ENCODE measurements around the gene SYVN1.

The SYVN1 gene

DNA sequence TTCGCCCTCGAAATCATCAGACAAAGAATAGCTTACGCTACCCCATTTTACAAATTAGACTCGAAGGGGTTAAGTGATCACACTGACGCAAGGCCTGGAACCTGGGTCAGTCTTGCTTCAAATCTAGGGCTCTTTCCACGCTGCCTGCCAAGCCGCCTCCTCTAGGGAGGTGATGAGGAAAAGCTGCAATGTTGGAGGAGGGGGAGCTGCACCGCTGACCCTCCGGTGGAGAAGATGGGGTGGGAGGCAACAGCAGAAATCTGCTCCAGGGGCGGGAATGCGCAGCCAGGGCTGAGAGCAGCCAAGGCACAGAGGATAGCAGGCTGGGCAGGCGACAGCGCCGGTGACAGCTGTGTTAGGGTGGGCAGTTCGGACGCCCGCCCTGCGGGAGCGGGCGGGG lies 595 bp downstream of the SYVN1 start:
- H3K36me3 Mint-ChIP-seq (ENCODE audit: low read depth): peaks cover 7% of the 10 kb centered on the region

GRCh38 chr11:65132988-65133700 lies 1.2 kb downstream of the SYVN1 start:
- DNase-seq: no peak
- H3K27ac Mint-ChIP-seq: peak overlapping the region; percentile 100
- peaks cover 9% of the 10 kb centered on the region for H3K27me3 Mint-ChIP-seq (ENCODE audit: low read depth, poor library complexity)
- H3K4me3 Mint-ChIP-seq: peak overlapping the region; percentile 99
- peaks cover 42% of the 10 kb centered on the region for H3K4me1 Mint-ChIP-seq
- H3K9me3 Mint-ChIP-seq: no peaks in the 10 kb centered on the region
- no peak for TF ChIP-seq CTCF (IDR thresholded peaks at IDR 0.05)
- H3K36me3 Mint-ChIP-seq (ENCODE audit: low read depth): peaks cover 7% of the 10 kb centered on the region

More for the DNA sequence above, 595 bp downstream of the SYVN1 start:
- Mint-ChIP-seq H3K27me3 (ENCODE audit: low read depth, poor library complexity) (peaks cover 15% of the 10 kb centered on the region), H3K9me3 (no peaks in the 10 kb centered on the region), H3K4me3 (peak overlapping the region; percentile 99), H3K4me1 (peaks cover 42% of the 10 kb centered on the region), H3K27ac (peak overlapping the region; percentile 100)
- no peak for TF ChIP-seq CTCF (IDR thresholded peaks at IDR 0.05)
- no peak for DNase-seq

DNA sequence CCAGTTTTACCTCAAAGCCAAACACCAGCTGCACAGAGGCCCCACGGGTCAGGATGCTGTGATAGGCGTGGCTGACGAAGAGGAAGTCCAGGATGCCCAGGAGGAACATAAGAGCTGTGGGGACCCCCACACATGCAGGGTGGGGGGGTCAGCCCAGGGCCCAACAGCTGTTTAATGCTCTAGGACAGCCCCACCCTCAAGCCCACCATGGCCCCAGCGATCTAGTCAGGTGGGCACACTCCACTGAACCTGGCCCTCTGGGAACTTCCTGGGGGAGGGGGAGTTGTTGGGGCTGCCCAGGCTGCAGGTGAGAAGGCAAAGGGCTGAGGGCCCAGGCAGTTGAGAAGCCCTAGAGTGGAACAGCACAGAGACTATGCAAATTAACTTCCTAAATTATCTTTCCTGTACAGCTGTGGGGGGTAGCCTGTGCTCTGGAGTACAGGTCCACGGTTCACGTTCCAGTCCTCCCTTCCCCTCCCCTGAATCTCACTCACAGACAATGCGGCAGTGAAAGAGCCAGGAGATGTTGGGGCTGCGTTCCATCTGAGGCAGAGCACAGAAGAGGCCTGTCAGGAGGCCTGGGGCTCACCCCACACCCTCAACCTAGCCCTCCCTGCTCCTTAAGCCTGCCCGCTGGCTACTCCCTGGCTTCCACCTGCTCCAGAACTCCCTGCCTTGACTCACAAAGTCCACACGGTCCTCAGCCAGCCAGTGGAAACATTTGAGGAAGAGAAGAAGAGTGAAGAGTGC lies 1.9 kb downstream of the SYVN1 start:
- Mint-ChIP-seq H3K27me3 (ENCODE audit: low read depth, poor library complexity) (peaks cover 5% of the 10 kb centered on the region), H3K4me1 (peaks cover 39% of the 10 kb centered on the region), H3K27ac (no peak overlapping the region), H3K9me3 (no peaks in the 10 kb centered on the region), H3K4me3 (peak overlapping the region; percentile 99), H3K36me3 (ENCODE audit: low read depth) (peaks cover 10% of the 10 kb centered on the region)
- TF ChIP-seq CTCF (IDR thresholded peaks at IDR 0.05): no peak
- DNase-seq: no peak

- Mint-ChIP-seq H3K27ac (no peak overlapping the region), H3K4me3 (no peak overlapping the region), H3K36me3 (ENCODE audit: low read depth) (peaks cover 16% of the 10 kb centered on the region), H3K27me3 (ENCODE audit: low read depth, poor library complexity) (peaks cover 2% of the 10 kb centered on the region), H3K4me1 (peaks cover 33% of the 10 kb centered on the region), H3K9me3 (no peaks in the 10 kb centered on the region)
- no peak for TF ChIP-seq CTCF (IDR thresholded peaks at IDR 0.05)
- DNase-seq: no peak
These were observed 2.5 kb downstream of the SYVN1 start for GRCh38 chr11:65131895-65132237.

DNA sequence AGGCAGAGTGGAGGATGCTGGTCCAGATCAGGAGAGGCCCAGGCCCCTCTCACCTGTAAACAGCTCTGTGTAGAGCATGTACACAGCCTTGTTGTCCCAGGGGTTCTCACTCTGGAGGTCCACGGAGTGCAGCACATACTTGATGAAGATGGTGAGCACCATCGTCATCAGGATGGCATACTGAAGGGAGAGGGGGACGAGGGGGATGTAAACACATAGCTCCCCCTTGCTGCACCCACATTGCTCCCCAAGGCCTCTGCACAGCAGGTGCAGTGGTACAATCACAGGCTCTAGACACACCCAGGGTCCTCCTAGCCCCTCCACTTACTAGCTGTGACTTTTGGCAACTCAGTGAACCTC lies 2.9 kb downstream of the SYVN1 start:
- H3K4me3 Mint-ChIP-seq: no peak overlapping the region
- peaks cover 17% of the 10 kb centered on the region for H3K36me3 Mint-ChIP-seq (ENCODE audit: low read depth)
- no peak for TF ChIP-seq CTCF (IDR thresholded peaks at IDR 0.05)
- H3K27ac Mint-ChIP-seq: peak overlapping the region; percentile 71
- no peaks in the 10 kb centered on the region for H3K27me3 Mint-ChIP-seq (ENCODE audit: low read depth, poor library complexity)
- no peak for DNase-seq
- peaks cover 28% of the 10 kb centered on the region for H3K4me1 Mint-ChIP-seq
- no peaks in the 10 kb centered on the region for H3K9me3 Mint-ChIP-seq

Measured in nephron progenitor cell (in vitro differentiated cells).